GM23248 (cell line): ENCODE results near the gene SH3RF3. TPM values are rescaled to one million over a fixed set of nuclear protein-coding genes. Genes with fewer than 3 reads are reported as not detected.

Experiments used
- DNase-seq: peaks from one replicate; pipeline ENCODE4 v3.0.0-alpha.2; 2015
- H2AFZ ChIP-seq: fragments of 200-600 bp; sonication (generic); 2 replicates; pipeline ENCODE4 v1.6.1; 2016; ENCODE audit warnings: antibody characterized with exemption
- H3F3A ChIP-seq: fragments of 200-600 bp; sonication (generic); 2 replicates; pipeline ENCODE4 v1.6.1; 2016; ENCODE audit warnings: mild to moderate bottlenecking, antibody characterized with exemption, mixed run types; ENCODE audit not compliant: insufficient read depth
- H3K27ac ChIP-seq: fragments of 200-600 bp; sonication (generic); 2 replicates; pipeline ENCODE4 v1.5.1; 2016; ENCODE audit warnings: mild to moderate bottlenecking
- H3K27me3 ChIP-seq: fragments of 200-600 bp; sonication (generic); replicated peaks from 2 replicates; pipeline ENCODE4 v1.6.1; 2016; ENCODE audit warnings: mild to moderate bottlenecking; ENCODE audit not compliant: insufficient read depth
- H3K36me3 ChIP-seq: fragments of 200-600 bp; sonication (generic); 2 replicates; pipeline ENCODE4 v1.6.1; 2016; ENCODE audit warnings: low read depth, mild to moderate bottlenecking
- H3K4me1 ChIP-seq: fragments of 200-600 bp; sonication (generic); 2 replicates; pipeline ENCODE4 v1.6.1; 2016; ENCODE audit warnings: mild to moderate bottlenecking; ENCODE audit not compliant: insufficient read depth
- H3K4me2 ChIP-seq: fragments of 200-600 bp; sonication (generic); one replicate; pipeline ENCODE4 v1.6.1; 2016; ENCODE audit warnings: mild to moderate bottlenecking; ENCODE audit not compliant: unreplicated experiment
- H3K4me3 ChIP-seq: fragments of 200-600 bp; sonication (generic); 2 replicates; pipeline ENCODE4 v1.5.1; 2016; ENCODE audit warnings: mild to moderate bottlenecking
- H3K79me2 ChIP-seq: fragments of 200-600 bp; sonication (generic); 2 replicates; pipeline ENCODE4 v1.6.1; 2016; ENCODE audit warnings: mild to moderate bottlenecking; ENCODE audit not compliant: insufficient read depth
- H3K9ac ChIP-seq: fragments of 200-600 bp; sonication (generic); 2 replicates; pipeline ENCODE4 v1.6.1; 2016; ENCODE audit warnings: mild to moderate bottlenecking
- H3K9me2 ChIP-seq: fragments of 200-600 bp; sonication (generic); 2 replicates; pipeline ENCODE4 v1.6.1; 2016; ENCODE audit warnings: mixed run types, mild to moderate bottlenecking, moderate library complexity; ENCODE audit not compliant: insufficient read depth
- H3K9me3 ChIP-seq: fragments of 200-600 bp; sonication (generic); one replicate; pipeline ENCODE4 v1.6.1; 2017; ENCODE audit warnings: low read depth
- H4K20me1 ChIP-seq: fragments of 200-600 bp; sonication (generic); 2 replicates; pipeline ENCODE4 v1.6.0; 2016; ENCODE audit not compliant: insufficient read depth
- EZH2 ChIP-seq: fragments of 200-600 bp; sonication (generic); IDR thresholded peaks from 2 replicates; pipeline ENCODE4 v1.6.1; 2018; ENCODE audit warnings: antibody characterized with exemption, mild to moderate bottlenecking; ENCODE audit not compliant: insufficient read depth, poor library complexity, severe bottlenecking
- EZH2phosphoT487 ChIP-seq: fragments of 200-600 bp; sonication (generic); IDR thresholded peaks from 2 replicates; pipeline ENCODE4 v1.6.1; 2018; ENCODE audit warnings: antibody characterized with exemption, moderate library complexity, mild to moderate bottlenecking, low read depth; ENCODE audit not compliant: insufficient read depth
- WGBS, 2 experiments: methylation state at CpG; one replicate each; pipeline ENCODE4 v1.1.6; 2015 to 2017; ENCODE audit warnings: low lambda C conversion rate in 2 of 2, low coverage in 1 of 2; ENCODE audit errors: missing lambda C conversion rate in 2 of 2; 5-methylcytosine and 5-hydroxymethylcytosine counted together
- in situ Hi-C: fragments of 300-500 bp; cut with MboI; formaldehyde crosslinking; loops from 2 replicates; pipeline ENCODE4 v1.15.0; 2020
- polyA plus RNA-seq: library from polyadenylated mRNA; unstranded; fragments of >200 nt; fragmentation: Nextera tagmentation; extraction: Ambion mirVana; gene quantifications from 2 replicates; pipeline ENCODE4 v1.2.1, GENCODE V29; 2016
- total RNA-seq: library from RNA; depleted of rRNA; stranded (reverse); fragments of >200 nt; shearing (Covaris generic); gene quantifications from 2 replicates; pipeline ENCODE4 v1.2.3, GENCODE V29; 2014

The SH3RF3 gene
- total and polyA plus RNA-seq, 2 experiments from 2014 or later, result 1.5 to 5.2 TPM

- Histone ChIP-seq H3F3A (no peaks in the 10 kb centered on the region), H3K27ac (no peak overlapping the region), H3K4me1 (no peaks in the 10 kb centered on the region), H3K27me3 (no peaks in the 10 kb centered on the region), H3K4me2 (no peak overlapping the region), H4K20me1 (no peaks in the 10 kb centered on the region), H3K36me3 (no peaks in the 10 kb centered on the region), H3K9me3 (no peaks in the 10 kb centered on the region), H3K9ac (no peak overlapping the region), H3K4me3 (no peak overlapping the region), H3K79me2 (no peaks in the 10 kb centered on the region), H3K9me2 (no peaks in the 10 kb centered on the region), H2AFZ (no peak overlapping the region)
- in situ Hi-C loops, result no loop called here
- WGBS, 2 experiments, result 89 to 91% methylated on average over 11 of the region's 11 CpGs
- DNase-seq, result no peak
- TF ChIP-seq EZH2phosphoT487 (no peak), EZH2 (no peak)
Measured at GRCh38 chr2:109297566-109298490, 168.8 kb downstream of the SH3RF3 start.

- Histone ChIP-seq H3F3A (no peaks in the 10 kb centered on the region), H3K9ac (no peak overlapping the region), H4K20me1 (no peaks in the 10 kb centered on the region), H3K36me3 (no peaks in the 10 kb centered on the region), H3K27me3 (no peaks in the 10 kb centered on the region), H3K4me1 (no peaks in the 10 kb centered on the region), H3K9me3 (no peaks in the 10 kb centered on the region), H3K27ac (no peak overlapping the region), H3K79me2 (no peaks in the 10 kb centered on the region), H3K9me2 (no peaks in the 10 kb centered on the region), H3K4me3 (no peak overlapping the region), H2AFZ (no peak overlapping the region), H3K4me2 (no peak overlapping the region)
- in situ Hi-C loops, result no loop called here
- 93 to 98% methylated on average over 3 to 6 of the region's 6 CpGs for WGBS, 2 experiments
- TF ChIP-seq EZH2, result no peak
- TF ChIP-seq EZH2phosphoT487, result no peak
- DNase-seq, result no peak
Measured at GRCh38 chr2:109298851-109299250, 169.8 kb downstream of the SH3RF3 start.

- H3K4me1 ChIP-seq, result no peaks in the 10 kb centered on the region
- H3K9ac ChIP-seq, result no peak overlapping the region
- no peak for DNase-seq
- H3K9me2 ChIP-seq, result no peaks in the 10 kb centered on the region
- no peaks in the 10 kb centered on the region for H4K20me1 ChIP-seq
- H3K4me2 ChIP-seq, result no peak overlapping the region
- no peaks in the 10 kb centered on the region for H3K27me3 ChIP-seq
- WGBS, 2 experiments, result 64 to 68% methylated on average over 5 of the region's 5 CpGs
- H3F3A ChIP-seq, result no peaks in the 10 kb centered on the region
- in situ Hi-C loops, result no loop called here
- no peaks in the 10 kb centered on the region for H3K36me3 ChIP-seq
- H3K4me3 ChIP-seq, result no peak overlapping the region
- no peaks in the 10 kb centered on the region for H3K79me2 ChIP-seq
- H3K27ac ChIP-seq, result no peak overlapping the region
- no peaks in the 10 kb centered on the region for H3K9me3 ChIP-seq
- no peak overlapping the region for H2AFZ ChIP-seq
- TF ChIP-seq EZH2phosphoT487 (no peak), EZH2 (no peak)
Measured at GRCh38 chr2:109299536-109299935, 170.5 kb downstream of the SH3RF3 start.

- DNase-seq, result no peak
- in situ Hi-C loops, result no loop called here
- H2AFZ ChIP-seq, result no peak overlapping the region
- no peak overlapping the region for H3K9ac ChIP-seq
- WGBS, 2 experiments, result 68 to 79% methylated on average over 3 of the region's 3 CpGs
- no peaks in the 10 kb centered on the region for H3K36me3 ChIP-seq
- no peaks in the 10 kb centered on the region for H3K4me1 ChIP-seq
- H3K4me3 ChIP-seq, result no peak overlapping the region
- H3K79me2 ChIP-seq, result no peaks in the 10 kb centered on the region
- H4K20me1 ChIP-seq, result no peaks in the 10 kb centered on the region
- H3K9me2 ChIP-seq, result no peaks in the 10 kb centered on the region
- no peaks in the 10 kb centered on the region for H3K27me3 ChIP-seq
- no peaks in the 10 kb centered on the region for H3F3A ChIP-seq
- H3K4me2 ChIP-seq, result no peak overlapping the region
- H3K9me3 ChIP-seq, result no peaks in the 10 kb centered on the region
- H3K27ac ChIP-seq, result no peak overlapping the region
- no peak for TF ChIP-seq EZH2phosphoT487
- no peak for TF ChIP-seq EZH2
Measured at GRCh38 chr2:109300582-109300981, 171.6 kb downstream of the SH3RF3 start.
